ENCODE results near the gene MPHOSPH9.

DNA sequence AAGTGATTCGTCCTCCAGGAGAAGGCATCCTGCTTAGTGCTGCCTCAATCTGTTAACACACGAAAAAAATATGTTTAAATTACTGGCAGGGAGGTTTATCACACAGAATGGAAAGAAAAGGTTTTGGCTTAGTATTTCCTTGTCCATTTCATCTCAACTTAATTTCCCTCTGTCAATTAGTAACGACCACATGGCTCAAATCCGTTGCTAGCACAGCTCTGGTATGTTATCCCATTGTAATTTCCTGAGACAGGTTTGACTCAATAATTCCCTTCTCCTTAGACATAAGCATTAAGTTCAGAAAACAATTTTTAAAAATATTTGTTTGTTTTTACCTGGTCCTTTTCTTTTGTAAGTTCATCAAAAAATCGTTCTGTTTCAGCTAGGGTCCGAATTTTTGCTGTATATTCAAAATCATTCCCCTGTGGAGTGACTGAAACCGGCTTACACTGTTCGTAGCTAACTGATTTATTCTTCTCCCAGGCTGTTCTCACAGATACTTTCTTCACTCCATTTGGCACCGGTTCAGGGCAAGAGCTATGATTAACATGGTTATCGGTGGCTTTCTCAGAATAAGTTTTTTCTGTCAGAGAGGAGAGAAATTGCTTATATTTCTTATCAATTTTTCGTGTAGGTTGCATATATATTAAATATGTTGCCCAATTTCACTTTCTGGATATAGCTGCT is 72.0 kb downstream of the MPHOSPH9 start:
- TF ChIP-seq, protein P1, sequence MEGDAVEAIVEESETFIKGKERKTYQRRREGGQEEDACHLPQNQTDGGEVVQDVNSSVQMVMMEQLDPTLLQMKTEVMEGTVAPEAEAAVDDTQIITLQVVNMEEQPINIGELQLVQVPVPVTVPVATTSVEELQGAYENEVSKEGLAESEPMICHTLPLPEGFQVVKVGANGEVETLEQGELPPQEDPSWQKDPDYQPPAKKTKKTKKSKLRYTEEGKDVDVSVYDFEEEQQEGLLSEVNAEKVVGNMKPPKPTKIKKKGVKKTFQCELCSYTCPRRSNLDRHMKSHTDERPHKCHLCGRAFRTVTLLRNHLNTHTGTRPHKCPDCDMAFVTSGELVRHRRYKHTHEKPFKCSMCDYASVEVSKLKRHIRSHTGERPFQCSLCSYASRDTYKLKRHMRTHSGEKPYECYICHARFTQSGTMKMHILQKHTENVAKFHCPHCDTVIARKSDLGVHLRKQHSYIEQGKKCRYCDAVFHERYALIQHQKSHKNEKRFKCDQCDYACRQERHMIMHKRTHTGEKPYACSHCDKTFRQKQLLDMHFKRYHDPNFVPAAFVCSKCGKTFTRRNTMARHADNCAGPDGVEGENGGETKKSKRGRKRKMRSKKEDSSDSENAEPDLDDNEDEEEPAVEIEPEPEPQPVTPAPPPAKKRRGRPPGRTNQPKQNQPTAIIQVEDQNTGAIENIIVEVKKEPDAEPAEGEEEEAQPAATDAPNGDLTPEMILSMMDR (conservative IDR thresholded peaks at IDR 0.05; ENCODE audit: low read depth, low read length) = no peak
- TF ChIP-seq POLR2A (IDR thresholded peaks at IDR 0.05; ENCODE audit: low read depth, low read length) = no peak
- no peak for TF ChIP-seq FOS (IDR thresholded peaks at IDR 0.05; ENCODE audit: low read depth, low read length)
- no peak for TF ChIP-seq RAD21 (IDR thresholded peaks at IDR 0.05; ENCODE audit: low read length)
- TF ChIP-seq, protein P2, sequence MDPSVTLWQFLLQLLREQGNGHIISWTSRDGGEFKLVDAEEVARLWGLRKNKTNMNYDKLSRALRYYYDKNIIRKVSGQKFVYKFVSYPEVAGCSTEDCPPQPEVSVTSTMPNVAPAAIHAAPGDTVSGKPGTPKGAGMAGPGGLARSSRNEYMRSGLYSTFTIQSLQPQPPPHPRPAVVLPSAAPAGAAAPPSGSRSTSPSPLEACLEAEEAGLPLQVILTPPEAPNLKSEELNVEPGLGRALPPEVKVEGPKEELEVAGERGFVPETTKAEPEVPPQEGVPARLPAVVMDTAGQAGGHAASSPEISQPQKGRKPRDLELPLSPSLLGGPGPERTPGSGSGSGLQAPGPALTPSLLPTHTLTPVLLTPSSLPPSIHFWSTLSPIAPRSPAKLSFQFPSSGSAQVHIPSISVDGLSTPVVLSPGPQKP (IDR thresholded peaks at IDR 0.05; ENCODE audit: borderline replicate concordance, low read depth, low read length) = no peak
- TF ChIP-seq CHD1 (IDR thresholded peaks at IDR 0.05; ENCODE audit: low read depth, low read length) = no peak
- no peak for TF ChIP-seq SMC3 (IDR thresholded peaks at IDR 0.05; ENCODE audit: low read depth, low read length)
- no peak for TF ChIP-seq MXI1 (IDR thresholded peaks at IDR 0.05; ENCODE audit: borderline replicate concordance, low read depth, low read length)
- no peak for TF ChIP-seq CEBPB (IDR thresholded peaks at IDR 0.05; ENCODE audit: low read depth, low read length)

Measured in IMR-90 (cell line).